Measurements from ENCODE around the gene OSBP2. TPM values are rescaled to one million over a fixed set of nuclear protein-coding genes. Genes with fewer than 3 reads are reported as not detected.

The OSBP2 gene
- total and polyA plus RNA-seq, 12 donors: 0.84 to 20.1 (median 13.2) TPM

DNA sequence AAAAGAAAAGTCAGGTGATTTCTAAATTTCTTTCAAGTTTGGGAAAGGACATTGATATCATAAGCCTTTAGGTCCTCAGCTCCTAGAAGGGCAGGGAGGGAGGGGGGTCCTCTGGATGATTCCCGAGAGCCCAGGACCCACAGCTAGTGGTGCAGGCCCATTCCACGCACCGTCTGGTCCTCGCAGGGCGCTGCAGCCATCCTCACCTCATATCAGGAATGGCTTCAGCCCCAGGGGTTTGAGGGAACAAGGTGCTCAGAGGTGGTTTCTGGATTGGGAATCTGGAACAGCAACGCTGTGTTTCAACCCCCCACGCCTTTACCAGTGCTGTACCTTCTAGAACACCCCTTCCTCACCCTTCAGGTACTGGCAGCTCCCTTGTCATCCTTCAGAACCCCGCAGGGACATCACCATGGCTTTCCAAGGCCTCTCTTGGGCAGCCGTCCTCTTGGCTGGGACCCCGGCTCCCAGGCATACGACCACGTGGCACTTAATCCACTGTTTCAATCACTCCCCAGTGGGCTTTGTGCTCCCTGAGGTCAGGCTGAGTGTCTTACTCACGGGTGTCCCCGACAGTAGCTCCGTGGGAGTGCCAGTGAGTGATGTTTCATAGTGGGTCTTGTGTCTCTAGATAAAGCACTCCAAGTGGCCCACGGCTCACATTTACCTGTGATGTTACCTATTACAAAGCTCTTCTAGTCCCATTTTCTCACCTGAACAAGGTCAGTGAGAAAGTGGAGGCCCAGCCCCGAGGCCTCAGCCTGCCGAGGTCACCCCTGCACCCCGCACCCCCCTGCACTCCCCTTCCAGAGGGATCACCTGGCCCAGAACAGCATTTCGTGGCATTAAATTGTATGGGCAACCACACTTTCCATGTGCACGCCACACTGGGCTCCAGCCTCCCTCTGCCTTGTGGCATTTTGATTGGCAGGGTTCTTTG, 180.0 kb downstream of the OSBP2 start:
- peak in 1 of 2 donors; percentile 2 for DNase-seq
- intact Hi-C loops (cut with DNase I): loop anchor here in 1 of 10 donors (10.0 kb wide), 1 partner anchor 60 kb away; no protein-coding TSS in a partner anchor

GRCh38 chr22:30875481-30876215, 181.0 kb downstream of the OSBP2 start:
- Histone ChIP-seq H3K27ac (peak overlapping the region in 7 of 10 donors; percentile 11 to 74 (median 65)), H3K4me1 (peaks cover 4 to 54% (median 36%) of the 10 kb centered on the region in 9 donors), H3K9me3 (no peaks in the 10 kb centered on the region), H3K36me3 (no peaks in the 10 kb centered on the region), H3K27me3 (no peaks in the 10 kb centered on the region), H3K4me3 (no peak overlapping the region)
- intact Hi-C loops (cut with DNase I): loop anchor here in 1 of 10 donors (10.0 kb wide), 1 partner anchor 61 kb away; no protein-coding TSS in a partner anchor
- peak; percentile 62 to 71 for DNase-seq
- no peak for TF ChIP-seq CTCF (IDR thresholded peaks at IDR 0.05)
- ATAC-seq: peak; percentile 75 to 89 (median 79)
- 68 to 83% methylated on average over 17 of the region's 17 CpGs for WGBS, 2 donors

More for the DNA sequence above, 180.0 kb downstream of the OSBP2 start:
- Histone ChIP-seq H3K4me1 (peaks cover 4 to 44% (median 35%) of the 10 kb centered on the region in 9 donors), H3K4me3 (no peak overlapping the region), H3K27me3 (no peaks in the 10 kb centered on the region), H3K9me3 (no peaks in the 10 kb centered on the region), H3K27ac (peak overlapping the region in 2 of 10 donors; percentile 9 to 74), H3K36me3 (no peaks in the 10 kb centered on the region)
- no peak for ATAC-seq
- no peak for TF ChIP-seq CTCF (IDR thresholded peaks at IDR 0.05)
- WGBS, 2 donors: 87 to 88% methylated on average over 21 of the region's 21 CpGs

GRCh38 chr22:30876221-30876751, 181.6 kb downstream of the OSBP2 start:
- 90 to 93% methylated on average over 9 of the region's 9 CpGs for WGBS, 2 donors
- intact Hi-C loops (cut with DNase I): loop anchor here in 1 of 10 donors (10.0 kb wide), 1 partner anchor 61 kb away; no protein-coding TSS in a partner anchor
- DNase-seq: peak in 1 of 2 donors; percentile 5

More at GRCh38 chr22:30876221-30876751, 181.6 kb downstream of the OSBP2 start:
- Histone ChIP-seq H3K27me3 (no peaks in the 10 kb centered on the region), H3K27ac (peak overlapping the region in 7 of 10 donors; percentile 11 to 74 (median 65)), H3K36me3 (no peaks in the 10 kb centered on the region), H3K9me3 (no peaks in the 10 kb centered on the region), H3K4me3 (no peak overlapping the region), H3K4me1 (peaks cover 4 to 60% (median 41%) of the 10 kb centered on the region in 9 donors)
- TF ChIP-seq CTCF (IDR thresholded peaks at IDR 0.05): no peak
- peak in 1 of 8 donors; percentile 2 for ATAC-seq
